SK-N-MC (cell line): ENCODE results near the gene SNAP47.

Experiments used
- EZH2 ChIP-seq: fragments of 200-600 bp; sonication (generic); IDR thresholded peaks from one replicate; pipeline ENCODE4 v1.6.1; 2017; ENCODE audit warnings: antibody characterized with exemption
- POLR2AphosphoS5 ChIP-seq: IDR thresholded peaks from 2 replicates; pipeline ENCODE4 v1.6.1; 2012; ENCODE audit warnings: mild to moderate bottlenecking, low read depth, low read length, borderline replicate concordance

DNA sequence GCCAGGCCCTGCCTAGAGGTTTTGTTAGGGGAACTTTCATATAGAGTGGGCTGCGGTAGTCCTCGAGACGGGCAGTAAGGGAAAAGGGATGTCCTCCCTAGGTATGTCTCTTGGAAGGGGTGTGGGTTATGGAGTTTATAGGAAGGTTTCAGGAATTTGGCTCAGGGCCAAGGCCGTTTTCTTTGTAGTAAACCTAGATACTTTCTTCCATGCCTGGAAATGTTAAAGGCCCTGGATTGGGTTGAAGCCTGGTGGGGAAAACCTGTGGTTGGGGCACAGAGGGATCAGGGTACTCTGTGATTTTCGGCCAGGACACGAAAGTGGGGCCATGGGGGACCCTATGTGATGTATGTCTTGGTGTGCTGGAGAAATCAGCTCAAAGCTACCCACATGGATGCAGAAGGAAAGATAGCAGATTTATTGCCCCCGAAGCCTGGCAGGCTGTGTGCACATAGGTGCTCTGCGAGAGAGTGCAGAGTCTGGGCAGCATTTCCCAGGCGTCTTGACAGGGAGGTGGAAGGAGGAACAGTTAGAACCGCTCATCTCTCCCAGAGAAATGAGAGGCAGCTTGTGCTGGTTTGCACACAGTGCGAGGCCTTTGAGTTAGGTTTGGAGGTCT is 1.7 kb downstream of the SNAP47 start:
- TF ChIP-seq EZH2 (no peak), POLR2AphosphoS5 (no peak)
